NCI-H1417 (cell line): Measurements from ENCODE around the gene PLA2G7.
"Not testable (repeated sequence)": the region's sequence is repeated elsewhere in the genome, so short reads cannot be mapped to it uniquely, and the experiment has no call there.

Source experiments
- DNase-seq, 3 experiments: peaks; one replicate each; lab custom pipeline; 2025; lab: John Stamatoyannopoulos, UW

The PLA2G7 gene

DNA sequence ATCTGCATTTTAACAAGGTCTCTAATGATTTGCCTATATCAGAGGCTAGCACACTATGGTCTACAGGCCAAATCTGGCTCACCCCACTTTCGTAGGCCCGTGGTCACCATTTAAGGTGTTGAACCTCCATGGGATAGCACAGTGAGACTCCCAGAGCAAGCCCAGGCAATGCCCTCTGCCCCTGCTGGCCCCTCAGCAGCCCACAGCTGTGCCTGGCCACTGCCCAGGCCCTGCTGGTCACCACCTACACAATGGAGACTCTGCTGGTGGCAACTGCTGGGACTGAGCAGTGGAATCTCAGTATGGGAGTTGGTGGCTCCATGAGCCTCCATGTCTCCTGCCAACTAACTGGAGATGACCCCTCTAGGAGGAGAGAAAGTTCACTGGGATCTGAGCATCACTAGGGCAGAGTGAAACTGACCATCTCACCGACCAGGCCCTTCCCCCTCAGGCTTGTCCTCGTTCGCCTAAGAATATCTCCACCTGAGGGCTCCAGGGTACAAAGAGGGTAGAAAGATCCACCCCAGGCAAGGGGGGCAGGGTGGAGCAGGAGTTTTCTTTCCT, 13.8 kb upstream of the PLA2G7 start:
- DNase-seq: no peak

DNA sequence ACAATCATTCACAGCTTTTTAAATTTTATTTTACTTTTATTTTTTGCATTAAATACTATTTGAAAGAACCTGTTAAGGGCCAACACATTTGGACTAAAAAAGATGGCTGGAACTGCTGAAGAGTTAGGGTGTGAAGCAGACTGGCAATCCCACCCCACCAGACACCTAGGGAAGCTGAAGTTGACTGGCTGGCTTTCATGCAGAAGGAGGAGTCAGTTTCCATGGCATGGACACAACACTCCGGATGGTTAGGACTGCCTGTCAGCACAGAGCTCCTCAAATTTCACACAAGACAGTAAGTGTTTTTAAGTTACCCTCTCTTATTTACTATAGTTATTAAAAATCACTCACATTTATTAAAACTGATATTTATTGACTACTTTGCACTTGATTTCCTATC, 11.5 kb upstream of the PLA2G7 start, which contains the start of gene ANKRD66:
Gene ANKRD66 (plus strand): TSS at position 238 of the 400 bp plus-strand sequence. CDS start 5,016 bp downstream, outside the sequence.
- no peak for DNase-seq

DNA sequence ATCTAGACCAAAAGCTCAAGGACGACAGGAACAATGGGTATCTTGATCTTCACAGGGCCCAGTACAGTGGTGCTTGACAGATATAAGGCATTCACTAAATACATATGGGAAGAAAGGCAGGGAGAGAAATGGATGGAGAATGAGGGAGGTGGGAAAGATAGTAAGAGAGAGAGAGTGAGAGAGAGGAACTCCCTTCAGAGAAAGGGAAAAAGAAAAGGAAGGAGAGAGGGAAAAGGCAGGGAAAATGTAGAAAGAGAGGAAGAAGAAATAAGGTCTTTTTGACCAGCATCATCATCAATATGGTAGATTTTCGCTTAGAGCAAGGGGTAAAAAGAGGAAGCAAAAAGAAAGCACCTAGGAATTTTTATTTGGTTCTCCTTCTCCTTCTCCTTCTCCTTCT, 10.8 kb upstream of the PLA2G7 start:
- no peak for DNase-seq

DNA sequence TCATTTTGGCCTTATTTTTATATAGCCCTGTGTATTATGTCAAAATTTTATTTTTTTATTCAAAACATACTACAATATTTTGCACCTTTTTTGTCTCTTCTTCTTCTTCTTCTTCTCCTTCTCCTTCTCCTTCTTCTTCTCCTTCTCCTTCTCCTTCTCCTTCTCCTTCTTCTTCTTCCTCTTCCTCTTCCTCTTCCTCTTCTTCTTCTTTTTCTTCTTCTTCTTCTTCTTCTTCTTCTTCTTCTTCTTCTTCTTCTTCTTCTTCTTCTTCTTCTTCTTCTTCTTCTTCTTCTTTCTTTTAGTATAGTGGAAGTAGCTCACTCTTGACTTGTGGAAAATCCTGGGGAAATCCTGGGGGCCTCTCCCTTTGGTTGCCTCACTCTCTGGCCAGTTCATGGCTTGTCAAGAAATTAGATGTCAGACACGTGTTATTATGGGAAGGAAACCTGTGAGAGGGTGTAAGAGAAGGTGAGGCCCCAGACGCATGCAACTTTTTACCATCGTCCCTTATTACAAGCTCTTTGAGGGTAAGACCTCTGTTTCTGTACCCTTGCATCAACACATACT, 9.1 kb upstream of the PLA2G7 start:
- not testable (repeated sequence) for DNase-seq

DNA sequence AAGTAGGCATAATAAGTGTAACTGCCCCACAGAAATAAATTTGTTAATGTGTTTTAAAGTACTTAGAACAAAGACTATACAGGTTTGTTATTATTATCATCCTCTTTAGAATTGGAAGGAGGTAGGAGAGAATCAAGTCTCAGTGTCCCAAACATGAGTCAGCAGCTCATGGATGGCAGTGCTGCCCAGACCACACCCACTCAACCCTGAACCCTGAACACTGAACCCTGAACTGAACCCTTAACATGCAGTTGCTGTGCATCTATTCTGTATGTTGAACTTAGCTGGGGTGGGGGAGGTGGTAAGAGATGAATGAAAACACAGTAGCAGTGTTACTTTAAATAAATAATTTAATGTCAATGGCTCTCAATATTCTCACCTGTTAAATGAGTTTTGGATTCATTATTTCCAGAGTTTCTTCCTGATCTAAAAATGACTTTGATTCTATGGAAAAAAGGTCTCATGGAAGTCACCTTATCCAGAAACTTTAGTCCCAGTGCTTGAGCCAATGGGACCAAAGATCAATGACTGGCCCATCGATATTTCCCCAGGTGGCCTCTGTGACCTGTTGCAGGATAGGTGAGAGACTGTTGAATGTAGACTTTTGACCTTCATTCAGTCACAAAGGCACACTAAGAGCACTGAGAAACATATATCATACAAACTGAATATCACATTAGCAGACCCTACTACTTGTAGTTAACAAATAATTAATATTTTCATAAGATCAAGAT, 8.4 kb upstream of the PLA2G7 start:
- DNase-seq: no peak

DNA sequence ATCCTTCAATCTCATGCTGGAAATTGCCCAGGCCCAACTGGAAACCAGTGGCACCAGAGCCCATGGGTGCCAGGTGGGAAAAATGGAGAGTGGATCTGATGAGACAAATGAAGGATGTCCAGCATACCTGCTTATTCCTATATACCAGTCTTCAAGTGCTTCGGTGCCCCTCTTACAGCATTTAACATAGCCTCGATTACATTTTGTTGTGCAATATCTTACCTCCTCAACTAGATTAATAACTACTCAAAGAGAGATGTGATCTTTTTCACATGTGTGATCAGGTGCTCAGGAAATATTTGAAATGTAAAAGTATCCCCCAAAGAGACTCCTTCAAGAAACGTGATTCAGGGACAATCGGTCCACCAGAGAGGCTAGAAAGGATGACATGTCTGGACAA, 6.7 kb upstream of the PLA2G7 start:
- no peak for DNase-seq

DNA sequence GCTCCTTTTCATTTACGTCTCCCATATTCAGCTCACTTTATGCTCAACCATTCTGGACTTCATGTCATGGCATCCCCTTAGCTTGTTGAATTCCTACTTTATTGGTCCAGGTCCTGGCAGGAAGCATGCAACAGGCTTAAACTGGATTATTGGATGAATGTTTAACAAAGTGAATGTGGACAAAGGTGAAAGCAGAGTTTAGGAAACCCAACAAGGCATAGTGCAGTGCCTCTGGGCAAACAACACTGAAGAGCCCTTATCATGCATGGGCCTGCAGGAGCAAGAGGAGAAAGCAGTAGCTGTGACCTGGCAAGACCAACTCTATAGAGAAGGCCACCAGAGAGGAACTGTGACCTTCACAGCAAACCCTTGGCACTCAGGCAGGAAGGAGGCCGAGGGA, 6.3 kb upstream of the PLA2G7 start:
- DNase-seq: no peak

DNA sequence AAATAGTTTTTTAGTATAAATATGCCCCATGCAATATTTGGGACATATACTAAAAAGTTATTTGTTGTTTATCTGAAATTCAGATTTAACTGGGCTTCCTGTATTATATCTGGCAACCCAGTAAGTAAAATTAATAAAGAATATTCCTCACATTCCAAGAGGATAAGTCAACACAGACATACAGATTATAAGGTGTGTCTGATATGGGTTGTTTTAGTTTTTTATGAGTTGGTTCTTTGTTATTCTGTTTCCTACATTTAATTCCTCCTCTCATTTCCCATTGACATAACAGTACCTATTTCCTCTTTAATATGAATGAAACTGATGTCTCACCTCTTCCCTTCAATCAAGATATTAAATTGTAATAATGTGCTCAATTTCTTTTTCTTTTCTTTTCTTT, 1.7 kb upstream of the PLA2G7 start:
- no peak for DNase-seq

DNA sequence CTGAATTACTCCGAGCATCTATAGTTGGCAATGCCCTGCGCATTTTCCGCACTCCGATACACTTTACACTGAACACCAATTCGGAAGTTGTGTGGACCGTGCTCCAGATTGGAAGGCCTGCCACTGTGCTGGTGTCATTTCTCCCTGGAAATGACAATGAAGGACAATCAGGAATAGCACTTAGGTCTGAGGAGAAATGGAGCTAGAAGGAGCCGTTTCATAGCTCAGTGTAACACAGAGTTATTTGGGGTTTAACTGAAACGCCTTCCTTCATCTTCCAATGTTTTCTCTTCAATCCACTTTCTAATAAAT, 501 bp upstream of the PLA2G7 start:
- no peak for DNase-seq

DNA sequence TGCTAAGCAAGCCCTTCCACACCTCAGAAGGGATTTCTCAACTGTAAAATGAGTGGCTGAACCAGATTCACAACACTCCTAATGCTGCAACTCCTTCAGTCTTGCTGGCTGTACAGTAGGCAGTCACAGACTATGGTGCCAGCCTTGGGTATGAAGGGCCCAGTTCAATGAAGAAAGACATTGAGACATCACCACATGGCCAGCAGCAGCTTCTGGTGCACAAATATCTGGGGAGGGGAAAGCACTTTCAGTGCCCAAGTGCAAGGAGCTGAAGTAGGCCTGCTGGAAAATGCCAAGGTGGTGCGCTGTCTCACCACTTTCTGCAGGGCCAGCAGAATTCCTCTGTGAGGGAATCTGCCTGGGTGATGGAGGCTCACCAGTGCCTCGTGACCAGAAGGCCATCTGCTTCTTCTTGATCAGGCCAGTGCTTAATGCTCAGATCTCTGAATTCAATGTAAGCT, 1.8 kb downstream of the PLA2G7 start:
- DNase-seq: no peak

DNA sequence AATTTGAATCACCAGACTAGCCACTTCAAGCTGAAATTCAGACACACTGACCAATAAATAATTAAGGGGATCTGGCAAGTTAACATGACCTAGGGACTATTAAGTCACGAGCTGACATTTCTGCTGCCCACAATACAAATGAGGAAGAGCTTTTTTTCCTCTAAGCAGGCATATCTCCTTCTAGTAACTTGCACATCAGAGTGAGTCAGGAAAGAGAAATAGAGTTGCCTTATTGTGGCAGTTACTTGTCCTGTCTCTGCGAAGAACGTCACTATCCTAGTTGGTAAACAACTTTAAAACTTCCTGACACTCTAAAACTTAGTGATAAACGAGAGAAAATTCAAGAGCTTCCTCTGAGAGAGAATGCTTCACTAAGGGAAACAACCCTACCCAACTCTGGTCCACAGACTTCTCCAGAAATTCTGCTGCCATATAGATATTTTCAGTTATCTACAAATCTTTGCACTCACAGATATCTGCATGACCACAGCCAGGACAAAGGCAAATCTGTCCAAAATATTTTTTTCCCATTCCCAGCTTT, 4.2 kb downstream of the PLA2G7 start:
- DNase-seq: no peak

DNA sequence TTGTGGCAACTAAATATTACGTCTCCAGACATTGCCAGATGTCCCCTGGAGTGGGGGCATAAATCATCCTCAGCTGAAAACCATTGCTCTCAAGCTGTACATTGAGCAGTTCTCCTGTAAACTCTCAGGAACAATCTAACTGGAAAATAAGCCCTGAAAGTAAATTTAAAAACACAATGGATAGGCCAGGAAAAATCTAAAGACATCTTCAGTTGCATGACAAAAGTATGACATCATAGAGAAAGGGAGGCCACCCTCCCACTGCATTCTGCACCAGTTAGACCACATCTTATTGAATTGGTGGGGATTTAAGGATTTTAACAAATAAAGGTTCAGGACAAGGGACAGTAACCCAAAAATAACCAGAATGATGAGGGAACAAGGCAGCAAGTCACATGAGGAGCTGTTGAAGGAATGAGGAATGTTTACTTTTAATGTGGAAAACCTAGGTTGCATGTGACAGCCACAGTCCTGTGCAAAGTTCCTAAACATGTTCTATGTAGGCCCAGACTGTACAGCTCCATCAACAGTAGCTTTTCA, 5.3 kb downstream of the PLA2G7 start:
- DNase-seq: no peak

DNA sequence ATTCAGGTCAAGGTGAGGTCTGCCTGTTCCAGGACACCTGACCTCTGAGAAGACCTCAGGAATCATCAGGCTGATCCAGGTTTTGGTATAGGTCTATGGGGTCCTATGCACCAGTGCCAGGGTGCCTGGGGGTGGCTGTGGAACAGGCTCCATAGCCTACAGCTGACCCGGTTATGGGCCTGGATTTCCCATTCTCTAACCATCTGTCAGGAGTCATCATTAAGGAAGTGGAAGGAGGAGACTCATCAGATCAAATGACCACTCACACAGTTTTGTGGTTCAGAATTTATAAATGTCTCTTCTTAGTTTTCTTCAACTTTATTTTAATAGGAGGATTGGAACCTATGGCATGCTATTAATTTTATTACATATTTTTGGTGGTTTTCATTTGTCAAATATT, 14.8 kb downstream of the PLA2G7 start:
- DNase-seq: no peak

DNA sequence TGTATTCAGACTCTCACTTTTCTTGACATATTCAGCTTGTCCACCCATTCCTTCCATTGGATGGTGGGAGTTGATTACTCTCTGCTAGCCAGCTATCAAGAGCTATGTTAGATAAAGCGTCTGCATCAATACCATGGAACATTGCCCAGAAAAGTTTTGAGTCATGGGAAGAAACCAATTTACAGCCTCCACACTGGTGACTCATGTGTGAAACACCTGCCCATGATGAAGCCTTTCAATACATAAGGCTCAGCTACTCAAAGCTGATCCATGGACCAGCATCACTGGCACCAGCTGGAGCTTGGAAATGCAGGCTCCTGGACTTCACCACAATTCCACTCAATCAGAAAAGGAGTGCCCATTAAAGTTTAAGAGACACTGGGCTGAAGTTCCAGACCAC, 16.1 kb downstream of the PLA2G7 start:
- no peak for DNase-seq

DNA sequence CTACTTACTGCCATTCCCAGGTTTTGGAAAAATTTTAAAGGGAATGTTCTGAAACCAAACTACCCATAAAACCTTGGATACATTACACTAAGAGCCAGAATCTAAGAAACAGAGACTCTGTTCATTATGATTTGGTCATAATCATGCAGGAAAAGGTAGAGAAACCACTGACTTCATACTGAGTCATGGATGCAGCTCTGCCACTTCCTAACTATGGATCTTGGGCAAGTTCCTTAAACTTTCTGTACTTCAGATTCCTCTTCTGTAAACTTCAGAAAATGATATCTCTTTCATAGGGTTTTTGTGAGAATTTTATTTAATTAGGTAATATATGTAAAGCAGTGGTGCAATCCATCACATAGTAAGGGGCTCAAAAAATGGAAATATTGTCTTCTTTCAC, 20.0 kb downstream of the PLA2G7 start:
- no peak for DNase-seq

DNA sequence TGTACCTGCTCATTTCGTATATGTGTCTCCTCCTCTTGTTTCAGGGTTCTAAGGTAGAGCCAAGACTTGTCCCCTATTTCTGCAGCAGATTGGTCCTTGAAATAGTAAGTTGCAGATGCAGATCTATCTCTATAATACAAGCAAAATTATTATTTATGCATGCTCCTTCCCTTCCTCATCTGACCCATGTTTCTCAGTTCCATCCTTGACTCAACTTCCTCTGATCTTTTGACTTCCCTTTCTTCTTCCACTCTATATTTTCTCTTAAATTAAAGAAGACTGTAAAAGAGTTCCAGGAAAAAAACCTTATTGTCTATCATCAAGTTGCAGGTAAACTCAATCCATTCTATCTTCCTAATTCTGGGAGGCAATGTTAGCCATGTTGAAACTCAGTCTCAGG, 23.7 kb downstream of the PLA2G7 start:
- no peak for DNase-seq

DNA sequence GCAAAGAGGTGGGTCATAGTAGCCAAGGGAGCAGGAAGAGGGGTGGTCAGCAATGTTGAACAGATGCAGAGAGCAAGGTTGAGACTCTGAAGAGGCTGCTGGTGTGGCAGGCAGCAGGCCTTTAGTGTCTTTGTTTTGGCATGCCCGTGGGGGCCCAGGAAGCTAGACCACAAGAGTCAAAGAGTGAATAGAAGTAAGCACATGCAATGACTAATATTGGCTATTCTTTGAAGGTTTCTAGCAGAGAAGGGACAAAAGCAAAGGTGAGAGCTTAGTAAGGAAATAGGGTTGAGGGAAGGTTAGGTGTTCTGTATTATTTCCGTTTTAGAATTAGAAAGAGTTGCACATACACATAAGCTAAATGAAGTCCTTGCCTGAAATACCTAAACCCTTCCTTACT, 28.7 kb downstream of the PLA2G7 start:
- DNase-seq: no peak

DNA sequence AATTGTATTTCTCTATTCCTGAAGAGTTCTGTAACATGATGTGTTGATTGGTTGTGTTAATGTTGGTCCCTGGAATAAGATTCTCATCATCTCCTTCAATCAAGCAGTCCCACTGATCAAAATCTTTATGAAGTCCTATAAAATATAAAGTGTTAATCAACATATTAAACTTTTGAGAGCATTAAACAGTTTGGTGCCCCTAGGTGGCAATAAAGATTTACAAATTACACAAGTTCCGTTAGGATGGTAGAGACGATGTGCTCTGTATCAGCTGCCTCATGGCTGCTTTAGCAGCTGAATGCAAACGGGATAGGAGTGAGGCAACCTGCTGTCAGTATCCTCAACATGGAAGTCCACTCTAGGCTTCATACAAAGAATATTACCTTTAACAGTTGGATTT, 30.6 kb downstream of the PLA2G7 start:
- DNase-seq: peak in 1 of 3 experiments; percentile 5

DNA sequence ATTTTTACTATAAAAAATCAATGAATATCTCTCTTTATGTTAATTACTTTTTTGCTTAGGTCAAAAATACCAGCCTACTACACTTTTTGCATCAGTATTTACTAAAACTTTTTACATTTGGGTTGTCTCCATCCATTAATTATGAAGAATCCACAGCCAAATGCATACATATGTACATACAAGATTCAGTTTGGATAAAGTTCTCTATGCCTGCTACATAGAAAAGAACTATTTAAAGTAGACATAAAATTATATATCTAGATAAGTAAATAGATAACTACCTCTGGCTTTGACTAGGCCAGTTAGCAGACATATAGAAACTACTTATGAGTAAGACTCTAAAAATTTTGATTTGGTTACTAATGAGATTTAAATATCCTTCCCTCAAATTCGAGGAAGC, 35.2 kb downstream of the PLA2G7 start:
- DNase-seq: no peak

DNA sequence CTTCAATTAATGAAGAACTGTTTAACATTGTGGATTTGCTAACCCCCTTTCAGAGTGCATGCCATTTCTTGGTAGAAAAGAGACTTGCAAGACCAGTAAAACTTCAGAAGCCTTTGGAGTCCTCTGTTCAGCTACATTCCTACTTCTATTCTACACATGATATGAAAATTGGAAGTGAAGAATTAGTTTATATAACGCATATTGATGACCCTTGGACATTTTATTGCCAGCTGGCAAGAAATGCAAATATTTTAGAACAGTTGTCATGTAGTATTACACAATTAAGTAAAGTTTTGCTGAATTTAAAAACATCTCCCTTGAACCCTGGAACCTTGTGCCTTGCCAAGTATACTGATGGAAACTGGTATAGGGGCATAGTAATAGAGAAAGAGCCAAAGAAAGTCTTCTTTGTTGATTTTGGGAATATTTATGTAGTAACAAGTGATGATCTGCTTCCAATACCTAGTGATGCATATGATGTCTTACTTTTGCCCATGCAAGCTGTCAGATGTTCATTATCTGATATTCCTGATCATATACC, 44.2 kb downstream of the PLA2G7 start:
- DNase-seq: no peak

DNA sequence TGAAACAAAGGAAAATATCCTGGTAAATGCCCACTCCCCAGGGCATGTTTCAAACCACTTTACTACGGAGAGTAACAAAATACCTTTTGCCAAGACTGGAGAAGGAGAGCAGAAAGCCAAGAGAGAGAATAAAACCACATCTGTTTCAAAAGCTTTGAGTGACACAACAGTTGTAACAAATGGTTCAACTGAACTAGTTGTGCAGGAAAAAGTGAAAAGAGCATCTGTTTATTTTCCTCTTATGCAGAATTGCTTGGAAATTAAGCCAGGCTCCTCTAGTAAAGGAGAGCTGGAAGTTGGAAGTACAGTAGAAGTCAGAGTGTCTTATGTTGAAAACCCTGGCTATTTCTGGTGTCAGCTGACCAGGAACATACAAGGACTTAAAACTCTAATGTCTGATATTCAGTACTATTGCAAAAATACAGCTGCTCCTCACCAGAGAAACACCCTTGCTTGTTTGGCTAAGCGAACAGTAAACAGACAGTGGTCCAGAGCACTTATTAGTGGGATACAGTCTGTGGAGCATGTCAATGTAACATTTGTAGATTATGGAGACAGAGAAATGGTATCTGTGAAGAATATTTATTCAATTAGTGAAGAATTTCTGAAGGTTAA, 44.9 kb downstream of the PLA2G7 start:
- no peak for DNase-seq

DNA sequence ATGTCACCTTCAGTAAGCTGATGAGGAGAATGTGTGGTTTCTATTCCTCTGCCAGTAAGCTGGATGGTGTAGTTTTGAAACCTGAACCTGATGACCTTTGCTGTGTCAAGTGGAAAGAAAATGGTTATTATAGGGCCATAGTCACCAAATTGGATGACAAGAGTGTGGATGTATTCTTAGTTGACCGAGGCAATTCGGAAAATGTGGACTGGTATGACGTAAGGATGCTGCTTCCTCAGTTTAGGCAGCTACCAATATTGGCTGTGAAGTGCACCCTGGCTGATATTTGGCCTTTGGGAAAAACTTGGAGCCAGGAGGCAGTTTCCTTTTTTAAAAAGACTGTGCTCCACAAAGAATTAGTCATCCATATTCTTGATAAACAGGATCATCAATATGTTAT, 45.5 kb downstream of the PLA2G7 start:
- DNase-seq: no peak

DNA sequence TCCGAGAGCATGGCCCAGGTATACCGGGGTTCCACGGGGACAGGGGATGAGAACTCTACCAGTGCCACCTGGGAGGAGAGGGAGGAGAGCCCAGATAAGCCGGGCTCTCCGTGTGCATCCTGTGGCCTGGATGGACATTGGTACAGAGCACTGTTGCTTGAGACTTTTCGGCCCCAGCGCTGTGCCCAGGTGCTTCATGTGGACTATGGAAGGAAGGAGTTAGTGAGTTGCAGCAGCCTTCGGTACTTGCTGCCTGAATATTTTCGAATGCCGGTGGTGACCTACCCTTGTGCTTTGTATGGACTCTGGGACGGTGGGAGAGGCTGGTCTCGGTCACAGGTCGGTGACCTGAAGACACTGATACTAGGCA, 46.2 kb downstream of the PLA2G7 start:
- DNase-seq: no peak
